Loucy (cell line): ENCODE data around the gene HOXB1.

ENCODE experiments used
- H2AFZ ChIP-seq: fragments of 200-600 bp; sonication (generic); 2 replicates; pipeline ENCODE4 v1.6.0; 2016; ENCODE audit warnings: antibody characterized with exemption, mild to moderate bottlenecking, low read length, moderate library complexity
- H3F3A ChIP-seq: fragments of 200-600 bp; 2 replicates; pipeline ENCODE4 v1.6.0; 2016; ENCODE audit warnings: antibody characterized with exemption, low read depth, mild to moderate bottlenecking
- H3K27me3 ChIP-seq: fragments of 200-600 bp; sonication (generic); 2 replicates; pipeline ENCODE4 v1.6.1; 2014; ENCODE audit warnings: low read length, mild to moderate bottlenecking; ENCODE audit not compliant: insufficient read depth, poor library complexity, severe bottlenecking
- H3K36me3 ChIP-seq: fragments of 200-600 bp; sonication (generic); 2 replicates; pipeline ENCODE4 v1.6.1; 2016; ENCODE audit warnings: low read length; ENCODE audit not compliant: insufficient read depth
- H3K4me1 ChIP-seq: fragments of 200-600 bp; sonication (generic); 2 replicates; pipeline ENCODE4 v1.5.1; 2014; ENCODE audit warnings: low read length, mild to moderate bottlenecking; ENCODE audit not compliant: insufficient read depth, poor library complexity, severe bottlenecking
- H3K4me2 ChIP-seq: fragments of 200-600 bp; sonication (generic); 2 replicates; pipeline ENCODE4 v1.6.0; 2014; ENCODE audit warnings: antibody characterized with exemption, low read length, low read depth, mild to moderate bottlenecking; ENCODE audit not compliant: poor library complexity, severe bottlenecking
- H3K4me3 ChIP-seq: fragments of 200-600 bp; sonication (generic); 2 replicates; pipeline ENCODE4 v1.5.1; 2014; ENCODE audit warnings: low read length, mild to moderate bottlenecking, mixed read lengths; ENCODE audit not compliant: poor library complexity, severe bottlenecking
- H3K79me2 ChIP-seq: fragments of 200-600 bp; sonication (generic); 2 replicates; pipeline ENCODE4 v1.6.1; 2014; ENCODE audit warnings: low read length; ENCODE audit not compliant: insufficient read depth
- H3K9ac ChIP-seq: fragments of 200-600 bp; sonication (generic); 2 replicates; pipeline ENCODE4 v1.6.0; 2014; ENCODE audit warnings: mild to moderate bottlenecking, low read depth, low read length, moderate library complexity; ENCODE audit not compliant: poor library complexity, severe bottlenecking
- H3K9me2 ChIP-seq: fragments of 200-600 bp; sonication (generic); replicated peaks from 2 replicates; pipeline ENCODE4 v1.6.1; 2016; ENCODE audit warnings: low read depth, low read length, mixed read lengths
- H3K9me3 ChIP-seq: fragments of 200-600 bp; sonication (generic); 2 replicates; pipeline ENCODE4 v1.6.1; 2014; ENCODE audit warnings: mild to moderate bottlenecking, antibody characterized with exemption, low read length, low read depth; ENCODE audit not compliant: insufficient read depth
- H4K20me1 ChIP-seq: fragments of 200-600 bp; sonication (generic); 2 replicates; pipeline ENCODE4 v1.6.0; 2014; ENCODE audit warnings: antibody characterized with exemption, low read length, mild to moderate bottlenecking; ENCODE audit not compliant: insufficient read depth, poor library complexity, severe bottlenecking
- CTCF ChIP-seq: fragments of 200-600 bp; sonication (generic); conservative IDR thresholded peaks from 2 replicates; pipeline ENCODE4 v1.5.1; 2014; ENCODE audit warnings: mild to moderate bottlenecking, antibody characterized with exemption, low read length
- EZH2phosphoT487 ChIP-seq: fragments of 200-600 bp; IDR thresholded peaks from 2 replicates; pipeline ENCODE4 v1.6.1; 2018; ENCODE audit warnings: antibody characterized with exemption, mild to moderate bottlenecking, moderate library complexity, borderline replicate concordance

HOXB1 gene

GRCh38 chr17:48502901-48503300 lies 27.9 kb downstream of the HOXB1 start:
- TF ChIP-seq EZH2phosphoT487 = no peak
- no peak for TF ChIP-seq CTCF
- Histone ChIP-seq H4K20me1 (no peaks in the 10 kb centered on the region), H3K27me3 (no peaks in the 10 kb centered on the region), H2AFZ (no peak overlapping the region), H3K36me3 (no peaks in the 10 kb centered on the region), H3K9me3 (no peaks in the 10 kb centered on the region), H3K79me2 (no peaks in the 10 kb centered on the region), H3K9ac (no peak overlapping the region), H3K4me1 (peaks cover 23% of the 10 kb centered on the region), H3K4me2 (no peak overlapping the region), H3K4me3 (no peak overlapping the region), H3K9me2 (no peaks in the 10 kb centered on the region), H3F3A (no peaks in the 10 kb centered on the region)

GRCh38 chr17:48502312-48502711 lies 28.5 kb downstream of the HOXB1 start:
- H3K36me3 ChIP-seq = no peaks in the 10 kb centered on the region
- no peaks in the 10 kb centered on the region for H3K27me3 ChIP-seq
- peaks cover 23% of the 10 kb centered on the region for H3K4me1 ChIP-seq
- no peaks in the 10 kb centered on the region for H4K20me1 ChIP-seq
- H2AFZ ChIP-seq = no peak overlapping the region
- H3K9ac ChIP-seq = no peak overlapping the region
- H3F3A ChIP-seq = no peaks in the 10 kb centered on the region
- H3K4me3 ChIP-seq = no peak overlapping the region
- H3K4me2 ChIP-seq = no peak overlapping the region
- peak; percentile 39 for TF ChIP-seq CTCF
- TF ChIP-seq EZH2phosphoT487 = no peak
- H3K79me2 ChIP-seq = no peaks in the 10 kb centered on the region
- no peaks in the 10 kb centered on the region for H3K9me2 ChIP-seq
- H3K9me3 ChIP-seq = no peaks in the 10 kb centered on the region

- Histone ChIP-seq H3K4me3 (no peak overlapping the region), H3K9me2 (no peaks in the 10 kb centered on the region), H3K79me2 (no peaks in the 10 kb centered on the region), H2AFZ (no peak overlapping the region), H3K27me3 (no peaks in the 10 kb centered on the region), H3F3A (no peaks in the 10 kb centered on the region), H4K20me1 (no peaks in the 10 kb centered on the region), H3K36me3 (no peaks in the 10 kb centered on the region), H3K9me3 (no peaks in the 10 kb centered on the region), H3K4me2 (no peak overlapping the region), H3K4me1 (peaks cover 12% of the 10 kb centered on the region), H3K9ac (no peak overlapping the region)
- TF ChIP-seq EZH2phosphoT487 = no peak
- peak; percentile 50 for TF ChIP-seq CTCF
These were observed 30.1 kb downstream of the HOXB1 start for GRCh38 chr17:48500435-48501426.
